GM21528 (cell line): ENCODE data around the gene ZNF791.
"Not testable (repeated sequence)": the region's sequence is repeated elsewhere in the genome, so short reads cannot be mapped to it uniquely, and the experiment has no call there.

Experiments used
- ATAC-seq: cut with Tn5 transposase; IDR thresholded peaks from one replicate; pipeline ENCODE4 v1.9.1; 2021; ENCODE audit warnings: mild to moderate bottlenecking, moderate library complexity; ENCODE audit not compliant: unreplicated experiment, low FRiP score

Gene ZNF791

GRCh38 chr19:12628040-12629022 lies 17.6 kb downstream of the ZNF791 start:
- ATAC-seq: no peak

GRCh38 chr19:12629215-12629614 lies 18.5 kb downstream of the ZNF791 start:
- ATAC-seq: no peak

GRCh38 chr19:12636631-12637030 lies 25.9 kb downstream of the ZNF791 start:
- no peak for ATAC-seq

GRCh38 chr19:12638611-12639182 lies 28.0 kb downstream of the ZNF791 start:
- no peak for ATAC-seq

- no peak for ATAC-seq
Measured at GRCh38 chr19:12639901-12640613, 29.3 kb downstream of the ZNF791 start.

- no peak for ATAC-seq
Measured at GRCh38 chr19:12641456-12641855, 30.7 kb downstream of the ZNF791 start.

GRCh38 chr19:12642506-12642905 lies 31.8 kb downstream of the ZNF791 start:
- no peak for ATAC-seq

GRCh38 chr19:12643716-12644115 lies 33.0 kb downstream of the ZNF791 start:
- not testable (repeated sequence) for ATAC-seq

- ATAC-seq: no peak
Measured at GRCh38 chr19:12646551-12646950, 35.8 kb downstream of the ZNF791 start.

- no peak for ATAC-seq
Measured at GRCh38 chr19:12647047-12647446, 36.3 kb downstream of the ZNF791 start.

- no peak for ATAC-seq
Measured at GRCh38 chr19:12647490-12648071, 36.9 kb downstream of the ZNF791 start.

- ATAC-seq: no peak
Measured at GRCh38 chr19:12648088-12648487, 37.4 kb downstream of the ZNF791 start.

GRCh38 chr19:12649941-12650340 lies 39.2 kb downstream of the ZNF791 start:
- no peak for ATAC-seq

- ATAC-seq: no peak
Measured at GRCh38 chr19:12652219-12652618, 41.5 kb downstream of the ZNF791 start.

- no peak for ATAC-seq
Measured at GRCh38 chr19:12655546-12655945, 44.8 kb downstream of the ZNF791 start.

- ATAC-seq: no peak
Measured at GRCh38 chr19:12656899-12657571, 46.3 kb downstream of the ZNF791 start.

GRCh38 chr19:12657966-12658365 lies 47.2 kb downstream of the ZNF791 start:
- ATAC-seq: no peak

GRCh38 chr19:12660980-12661379 lies 50.3 kb downstream of the ZNF791 start:
- ATAC-seq: no peak

GRCh38 chr19:12664406-12665280 lies 53.9 kb downstream of the ZNF791 start:
- no peak for ATAC-seq

- no peak for ATAC-seq
Measured at GRCh38 chr19:12665281-12665573, 54.5 kb downstream of the ZNF791 start.
